Measurements from ENCODE around the gene DRG2. TPM values are rescaled to one million over a fixed set of nuclear protein-coding genes. Genes with fewer than 3 reads are reported as not detected.

The DRG2 gene
- total and polyA plus RNA-seq, 2 of the 8 experiments (the other 6 are each of a cell fraction or from before 2014, with no cell fraction given), result 44.6 to 47.8 TPM

GRCh38 chr17:18146980-18147379, 59.2 kb downstream of the DRG2 start:
- H3K27ac ChIP-seq (ENCODE audit: low read depth, low read length), result no peak overlapping the region
- H3K4me1 ChIP-seq (replicated peaks in 1 of 4; ENCODE audit: control insufficient read depth in 3 of 4, insufficient read depth in 4 of 4, low read length in 3 of 4), result peaks cover 0 to 10% (median 6%) of the 10 kb centered on the region in 4 experiments; a peak in 5 of 7 replicates
- H3K4me2 ChIP-seq (ENCODE audit: insufficient read depth in 1 of 2, low read depth in 2 of 2, low read length in 2 of 2), result no peak overlapping the region
- H3K27me3 ChIP-seq (replicated peaks in 1 of 4; ENCODE audit: control insufficient read depth in 3 of 4, extremely low read depth in 1 of 4, insufficient read depth in 3 of 4, low read length in 3 of 4), result no peaks in the 10 kb centered on the region; a peak in 2 of 7 replicates
- H2BK120ac ChIP-seq (replicated peaks; ENCODE audit: low read depth, low read length), result no peak overlapping the region
- FAIRE-seq, result no peak
- no peak overlapping the region for H3K56ac ChIP-seq (replicated peaks; ENCODE audit: insufficient read length, low read depth, low read length)
- no peak overlapping the region for H2BK20ac ChIP-seq (ENCODE audit: low read length)
- H3K23me2 ChIP-seq (ENCODE audit: low read depth, low read length), result no peaks in the 10 kb centered on the region
- no peaks in the 10 kb centered on the region for H4K20me1 ChIP-seq (replicated peaks in 1 of 2; ENCODE audit: control insufficient read depth in 1 of 2, insufficient read depth in 2 of 2, low read length in 2 of 2)
- no peak overlapping the region for H3K23ac ChIP-seq (ENCODE audit: insufficient read length)
- TF ChIP-seq KDM1A (IDR thresholded peaks at IDR 0.05; ENCODE audit: borderline replicate concordance, low read length), result peak; percentile 52; the same call in 1 of the 2 replicates
- TF ChIP-seq TBP (IDR thresholded peaks at IDR 0.05; ENCODE audit: low read depth, low read length), result no peak
- H3K79me1 ChIP-seq (ENCODE audit: low read depth, low read length), result no peaks in the 10 kb centered on the region
- H4K91ac ChIP-seq (replicated peaks; ENCODE audit: insufficient read length, low read length), result no peak overlapping the region
- H4K8ac ChIP-seq (ENCODE audit: extremely low read depth, insufficient read depth, low read length), result no peak overlapping the region
- H2BK12ac ChIP-seq (ENCODE audit: low read depth, low read length), result no peak overlapping the region
- H2BK15ac ChIP-seq (ENCODE audit: low read length), result no peak overlapping the region
- H3K9me3 ChIP-seq (ENCODE audit: insufficient read depth in 2 of 2, low read depth in 1 of 2, low read length in 1 of 2), result no peaks in the 10 kb centered on the region
- CTCF ChIA-PET (ENCODE audit: partially characterized antibody), result interaction anchor here (1.0 to 10.9 kb wide), 5 partner anchors 5 to 43 kb away, joined by 3 to 141 read pairs (median 122); no protein-coding TSS in a partner anchor
- no peak overlapping the region for H3K18ac ChIP-seq (ENCODE audit: extremely low read depth, low read length)
- H2AK5ac ChIP-seq (ENCODE audit: low read depth, low read length), result no peak overlapping the region
- no peak overlapping the region for H2BK5ac ChIP-seq (ENCODE audit: low read depth, low read length)
- H3K9ac ChIP-seq (replicated peaks in 1 of 4; ENCODE audit: extremely low read depth in 1 of 4, low read depth in 3 of 4, low read length in 3 of 4), result no peak overlapping the region
- H4K5ac ChIP-seq (ENCODE audit: insufficient read length, low read depth, low read length), result no peak overlapping the region
- no peak for DNase-seq (ENCODE audit: low read depth in 1 of 2, low spot score in 2 of 2)
- H3K36me3 ChIP-seq (ENCODE audit: control insufficient read depth in 2 of 4, insufficient read depth in 4 of 4, low read length in 3 of 4), result no peaks in the 10 kb centered on the region
- H3K79me2 ChIP-seq (ENCODE audit: control insufficient read depth in 1 of 2, insufficient read depth in 2 of 2, low read length in 2 of 2), result no peaks in the 10 kb centered on the region
- WGBS, 2 experiments (ENCODE audit: extremely low coverage in 1 of 2, insufficient coverage in 1 of 2, insufficient read length in 1 of 2, insufficient replicate concordance in 2 of 2, low coverage in 1 of 2, low lambda C conversion rate in 2 of 2, missing lambda C conversion rate in 1 of 2), result 92% methylated on average over 3 of the region's 3 CpGs; no CpG with 5 or more reads in 1 of the 2 experiments
- POLR2A ChIA-PET (ENCODE audit: partially characterized antibody), result no interaction called here
- H3K4me3 ChIP-seq (ENCODE audit: extremely low read depth in 1 of 4, insufficient read depth in 2 of 4, low read depth in 3 of 4, low read length in 4 of 4), result no peak overlapping the region
- no peak overlapping the region for H3K14ac ChIP-seq (ENCODE audit: insufficient read length)
- H2AFZ ChIP-seq (ENCODE audit: low read length), result no peak overlapping the region
- H3K4ac ChIP-seq (replicated peaks; ENCODE audit: insufficient read length, low read depth, low read length), result no peak overlapping the region
